PC-9 (cell line): ENCODE results near the gene TUSC2. TPM values are rescaled to one million over a fixed set of nuclear protein-coding genes. Genes with fewer than 3 reads are reported as not detected.

Experiments
- BruUV-seq: library from RNA; stranded (reverse); fragments of 400-500 nt; replicated peaks from 2 replicates; lab custom pipeline; 2021; lab: Mats Ljungman, UMichigan
- CTCF ChIA-PET: fragments of 300-600 bp; sonication (Branson Sonifier 250); formaldehyde crosslinking; loops from one replicate; lab custom pipeline; 2022; ENCODE audit warnings: antibody characterized with exemption; lab: Charles Lee
- POLR2A ChIA-PET: fragments of 300-600 bp; sonication (Branson Sonifier 250); formaldehyde crosslinking; loops from one replicate; lab custom pipeline; 2022; ENCODE audit warnings: antibody characterized with exemption; ENCODE audit not compliant: unreplicated experiment; lab: Charles Lee
- DNase-seq, 2 experiments: peaks; one replicate each; pipeline versions ENCODE4 v3.0.0 to v3.0.0-alpha.2; 2015 to 2022; ENCODE audit warnings: mixed read lengths in 1 of 2
- H2AFZ ChIP-seq: fragments of 200-600 bp; sonication (generic); 2 replicates; pipeline ENCODE4 v1.8.1; 2017; ENCODE audit warnings: antibody characterized with exemption
- H3F3A ChIP-seq: fragments of 200-600 bp; sonication (generic); 2 replicates; pipeline ENCODE4 v1.8.1; 2017; ENCODE audit warnings: antibody characterized with exemption, mild to moderate bottlenecking, low read depth; ENCODE audit not compliant: insufficient read depth
- H3K27ac ChIP-seq: fragments of 200-600 bp; sonication (generic); 2 replicates; pipeline ENCODE4 v1.6.1; 2016; ENCODE audit warnings: mixed run types
- H3K27me3 ChIP-seq: fragments of 200-600 bp; sonication (generic); 2 replicates; pipeline ENCODE4 v1.6.1; 2016; ENCODE audit warnings: low read depth, mixed run types; ENCODE audit not compliant: insufficient read depth
- H3K36me3 ChIP-seq: fragments of 200-600 bp; sonication (generic); 2 replicates; pipeline ENCODE4 v1.6.1; 2016; ENCODE audit warnings: low read depth, mixed run types
- H3K4me1 ChIP-seq: fragments of 200-600 bp; sonication (generic); replicated peaks from 2 replicates; pipeline ENCODE4 v1.6.1; 2016; ENCODE audit warnings: mixed run types; ENCODE audit not compliant: insufficient read depth
- H3K4me2 ChIP-seq: fragments of 200-600 bp; sonication (generic); 2 replicates; pipeline ENCODE4 v1.6.1; 2017; ENCODE audit warnings: mixed run types
- H3K4me3 ChIP-seq: fragments of 200-600 bp; sonication (generic); 2 replicates; pipeline ENCODE4 v1.6.1; 2016; ENCODE audit warnings: mixed run types
- H3K79me2 ChIP-seq: fragments of 200-600 bp; sonication (generic); 2 replicates; pipeline ENCODE4 v1.6.1; 2017; ENCODE audit warnings: low read depth, mixed run types
- H3K9me2 ChIP-seq: fragments of 200-600 bp; sonication (generic); 2 replicates; pipeline ENCODE4 v1.8.1; 2017; ENCODE audit warnings: mild to moderate bottlenecking; ENCODE audit not compliant: insufficient read depth
- H3K9me3 ChIP-seq: fragments of 200-600 bp; sonication (generic); 2 replicates; pipeline ENCODE4 v1.8.1; 2016; ENCODE audit warnings: low read depth; ENCODE audit not compliant: insufficient read depth
- H4K20me1 ChIP-seq: fragments of 200-600 bp; sonication (generic); 2 replicates; pipeline ENCODE4 v1.8.1; 2017; ENCODE audit not compliant: insufficient read depth
- CTCF ChIP-seq: fragments of 200-600 bp; sonication (generic); conservative IDR thresholded peaks from 2 replicates; pipeline ENCODE4 v1.6.1; 2017; ENCODE audit warnings: mixed run types, antibody characterized with exemption, mild to moderate bottlenecking, moderate library complexity
- EZH2 ChIP-seq: fragments of 200-600 bp; sonication (generic); IDR thresholded peaks from 2 replicates; pipeline ENCODE4 v1.8.0; 2017; ENCODE audit warnings: antibody characterized with exemption, low read depth
- intact Hi-C: fragments of 100-400 bp; cut with micrococcal nuclease; formaldehyde crosslinking; loops from one replicate; pipeline ENCODE4 v1.10.0; 2022; ENCODE audit not compliant: unreplicated experiment
- total RNA-seq: library from RNA; stranded (reverse); gene quantifications from 2 replicates; pipeline ENCODE4 v1.2.3, GENCODE V29; 2021

TUSC2 gene
- total RNA-seq, 1 experiment from 2014 or later: 24.7 TPM

DNA sequence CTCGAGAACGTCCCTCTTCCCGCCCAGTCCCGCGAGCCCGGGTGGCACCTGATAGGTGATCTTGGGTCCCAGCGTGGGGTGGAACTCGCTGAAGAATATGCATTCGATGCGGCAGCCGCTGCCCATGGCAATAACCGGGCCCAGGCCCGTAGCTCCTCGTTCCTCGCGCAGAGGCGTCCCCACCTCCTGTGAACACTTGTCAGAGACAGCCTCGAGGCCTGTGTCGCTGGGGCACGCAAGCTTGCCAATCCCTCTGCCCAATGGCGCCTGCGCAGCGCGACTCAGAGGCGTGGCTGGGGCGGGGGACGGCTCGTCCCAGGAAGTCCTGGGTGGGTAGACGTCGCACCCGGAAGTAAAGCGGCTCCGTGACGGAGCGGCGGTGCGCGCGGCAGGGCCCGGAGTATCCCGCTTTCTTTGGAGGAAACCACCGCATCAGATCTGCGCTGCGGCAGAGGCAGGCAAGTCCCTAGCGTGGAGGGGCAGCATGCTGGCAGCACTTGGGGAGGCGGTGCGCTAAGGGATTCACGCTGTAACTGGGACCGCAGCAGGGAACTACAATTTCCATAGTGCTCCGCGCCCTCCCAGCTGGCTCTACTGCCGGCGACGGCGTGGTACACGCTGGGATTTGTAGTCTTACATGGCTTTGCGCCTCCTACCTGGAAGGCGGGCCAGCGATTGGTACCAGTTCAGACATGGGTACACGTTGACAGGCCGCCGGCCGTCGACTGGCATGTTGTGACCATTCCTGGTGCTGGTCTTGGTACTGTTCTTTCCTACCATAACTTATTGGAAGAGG is 22.7 kb upstream of the TUSC2 start, which contains the start of the genes CYB561D2 and NPRL2:
TSS of gene CYB561D2 (plus strand) at position 336 of the 796 bp plus-strand sequence. CDS start 572 bp downstream, outside the sequence.
TSS of gene NPRL2 (minus strand) at position 249 of the 796 bp plus-strand sequence. CDS start at position 126, 123 bp downstream.
- intact Hi-C loops: loop anchor here (1.0 to 2.0 kb wide), 2 partner anchors 9 to 262 kb away; partner anchors contain the start of gene TMEM115

GRCh38 chr3:50350213-50350526 is 22.1 kb upstream of the TUSC2 start:
- Histone ChIP-seq H3K9me2 (no peaks in the 10 kb centered on the region), H3K4me2 (peak overlapping the region; percentile 97), H3K27ac (no peak overlapping the region), H4K20me1 (peaks cover under 1% of the 10 kb centered on the region; the same call in 1 of the 2 replicates), H3K36me3 (no peaks in the 10 kb centered on the region), H3K9me3 (no peaks in the 10 kb centered on the region), H3K27me3 (no peaks in the 10 kb centered on the region), H3K4me3 (peak overlapping the region; percentile 79), H3K4me1 (peaks cover 17% of the 10 kb centered on the region; the same call in 1 of the 2 replicates), H3K79me2 (peaks cover 16% of the 10 kb centered on the region; the same call in 1 of the 2 replicates), H2AFZ (peak overlapping the region; percentile 89), H3F3A (peaks cover 9% of the 10 kb centered on the region; the same call in 1 of the 2 replicates)
- intact Hi-C loops: loop anchor here (2.0 kb wide), 1 partner anchor 263 kb away; no protein-coding TSS in a partner anchor
- POLR2A ChIA-PET: interaction anchor here (0.6 to 0.9 kb wide), 4 partner anchors 10 to 252 kb away, joined by 3 to 7 read pairs (median 4); no protein-coding TSS in a partner anchor
- BruUV-seq: TSS peak; percentile 14
- CTCF ChIA-PET: interaction anchor here (0.8 to 2.3 kb wide), 3 partner anchors 13 to 192 kb away, joined by 3 to 6 read pairs (median 5); no protein-coding TSS in a partner anchor
- no peak for TF ChIP-seq CTCF
- TF ChIP-seq EZH2: no peak
- DNase-seq: no peak

More for the DNA sequence above, 22.7 kb upstream of the TUSC2 start, which contains the start of the genes CYB561D2 and NPRL2:
- Histone ChIP-seq H3K36me3 (no peaks in the 10 kb centered on the region), H3F3A (peaks cover 9% of the 10 kb centered on the region; the same call in 1 of the 2 replicates), H3K4me3 (peak within 1 kb of the TSS; percentile 79), H3K4me1 (peaks cover 17% of the 10 kb centered on the region; the same call in 1 of the 2 replicates), H3K27me3 (no peaks in the 10 kb centered on the region), H2AFZ (peak within 1 kb of the TSS; percentile 89), H4K20me1 (peaks cover 6% of the 10 kb centered on the region), H3K27ac (0 out of 2 replicates have a peak within 1 kb of the TSS, but pooled peaks have one; percentile 45), H3K9me3 (no peaks in the 10 kb centered on the region), H3K4me2 (peak within 1 kb of the TSS; percentile 97), H3K9me2 (no peaks in the 10 kb centered on the region), H3K79me2 (peaks cover 19% of the 10 kb centered on the region)
- no peak for TF ChIP-seq CTCF
- TF ChIP-seq EZH2: no peak
- DNase-seq: peak; percentile 89 to 98
- CTCF ChIA-PET: interaction anchor here (0.8 to 2.3 kb wide), 3 partner anchors 14 to 191 kb away, joined by 3 to 6 read pairs (median 5); no protein-coding TSS in a partner anchor
- POLR2A ChIA-PET: interaction anchor here (0.6 to 0.9 kb wide), 6 partner anchors 9 to 252 kb away, joined by 3 to 7 read pairs (median 5); no protein-coding TSS in a partner anchor
- BruUV-seq: no TSS peak
